ENCODE measurements around the gene ABHD6.
"Not testable (repeated sequence)": the region's sequence is repeated elsewhere in the genome, so short reads cannot be mapped to it uniquely, and the experiment has no call there.

ABHD6 gene

GRCh38 chr3:58285334-58285733 is 47.7 kb downstream of the ABHD6 start:
- DNase-seq = no peak

GRCh38 chr3:58287354-58287753 is 49.8 kb downstream of the ABHD6 start:
- no peak for DNase-seq

- no peak for DNase-seq
Measured at GRCh38 chr3:58288011-58288728, 50.6 kb downstream of the ABHD6 start.

GRCh38 chr3:58288964-58289613 is 51.5 kb downstream of the ABHD6 start:
- DNase-seq = not testable (repeated sequence)

- not testable (repeated sequence) for DNase-seq
Measured at GRCh38 chr3:58290446-58290845, 52.9 kb downstream of the ABHD6 start.

- no peak for DNase-seq
Measured at GRCh38 chr3:58291671-58292338, 54.2 kb downstream of the ABHD6 start.

GRCh38 chr3:58292866-58293265 is 55.3 kb downstream of the ABHD6 start:
- DNase-seq = no peak

GRCh38 chr3:58293516-58293915 is 55.9 kb downstream of the ABHD6 start:
- no peak for DNase-seq

- no peak for DNase-seq
Measured at GRCh38 chr3:58296269-58296668, 58.7 kb downstream of the ABHD6 start.

GRCh38 chr3:58296843-58297242 is 59.3 kb downstream of the ABHD6 start:
- no peak for DNase-seq

GRCh38 chr3:58298190-58298589 is 60.6 kb downstream of the ABHD6 start:
- no peak for DNase-seq

- DNase-seq = no peak
Measured at GRCh38 chr3:58299075-58299474, 61.5 kb downstream of the ABHD6 start.

- DNase-seq = peak; percentile 28
Measured at GRCh38 chr3:58299839-58300516, 62.4 kb downstream of the ABHD6 start.

GRCh38 chr3:58305882-58306711 is 68.5 kb downstream of the ABHD6 start, which contains the start of the genes HTD2 and RPP14:
Gene HTD2, plus strand, starts transcription at chr3:58306520. Its CDS starts 11,094 bp downstream, at chr3:58317614.
Gene RPP14, plus strand, starts transcription at chr3:58306245. Its CDS starts 4,085 bp downstream, at chr3:58310330.
- peak; percentile 97 for DNase-seq

- peak; percentile 56 for DNase-seq
Measured at GRCh38 chr3:58307639-58308215, 70.1 kb downstream of the ABHD6 start.

GRCh38 chr3:58308728-58309127 is 71.1 kb downstream of the ABHD6 start:
- DNase-seq = no peak

- no peak for DNase-seq
Measured at GRCh38 chr3:58317811-58318210, 80.2 kb downstream of the ABHD6 start.

- DNase-seq = no peak
Measured at GRCh38 chr3:58321791-58322190, 84.2 kb downstream of the ABHD6 start.

- DNase-seq = no peak
Measured at GRCh38 chr3:58322793-58323192, 85.2 kb downstream of the ABHD6 start.

GRCh38 chr3:58323529-58324390 is 86.2 kb downstream of the ABHD6 start:
- DNase-seq = no peak

All from fibroblast of skin of right quadriceps (primary cell).